H1 (cell line): ENCODE measurements around the gene KCNT1. TPM values are rescaled to one million over a fixed set of nuclear protein-coding genes. Genes with fewer than 3 reads are reported as not detected.

Source experiments
- CTCF ChIA-PET: fragments of 300-600 bp; sonication (Branson Sonifier 250); formaldehyde crosslinking; loops from one replicate; lab custom pipeline; 2021; ENCODE audit not compliant: partially characterized antibody; lab: Charles Lee
- POLR2A ChIA-PET: fragments of 300-600 bp; sonication (Branson Sonifier 250); formaldehyde crosslinking; loops from one replicate; lab custom pipeline; 2021; ENCODE audit warnings: inconsistent platforms; ENCODE audit not compliant: partially characterized antibody; lab: Charles Lee
- DNase-seq, 2 experiments: peaks; one replicate each; pipeline versions ENCODE4 v3.0.0 to v3.0.0-alpha.2; 2010 to 2022; ENCODE audit warnings: low spot score in 2 of 2, low read depth in 1 of 2, mixed read lengths in 1 of 2
- FAIRE-seq: peaks from 2 replicates; lab custom pipeline; 2011; peaks lifted over from hg19 to GRCh38; lab: Jason Lieb, UNC
- H2AFZ ChIP-seq: 2 replicates; pipeline ENCODE4 v1.8.1; 2012; ENCODE audit warnings: low read length, inconsistent platforms
- H2AK5ac ChIP-seq: 2 replicates; pipeline ENCODE4 v1.6.1; 2013; ENCODE audit warnings: low read depth, low read length
- H2BK120ac ChIP-seq: replicated peaks from 2 replicates; pipeline ENCODE3; 2013; ENCODE audit warnings: low read depth, low read length, inconsistent platforms
- H2BK12ac ChIP-seq: 2 replicates; pipeline ENCODE4 v1.6.1; 2013; ENCODE audit warnings: low read depth, low read length
- H2BK15ac ChIP-seq: 2 replicates; pipeline ENCODE4 v1.6.1; 2013; ENCODE audit warnings: low read length
- H2BK20ac ChIP-seq: 2 replicates; pipeline ENCODE4 v1.6.1; 2013; ENCODE audit warnings: low read length
- H2BK5ac ChIP-seq: 2 replicates; pipeline ENCODE4 v1.6.1; 2013; ENCODE audit warnings: low read depth, low read length
- H3K14ac ChIP-seq: 2 replicates; pipeline ENCODE4 v1.6.1; 2013; ENCODE audit warnings: inconsistent platforms; ENCODE audit not compliant: insufficient read length
- H3K18ac ChIP-seq: 2 replicates; pipeline ENCODE4 v1.6.1; 2013; ENCODE audit warnings: low read length; ENCODE audit errors: extremely low read depth
- H3K23ac ChIP-seq: 2 replicates; pipeline ENCODE4 v1.6.1; 2013; ENCODE audit warnings: inconsistent platforms; ENCODE audit not compliant: insufficient read length
- H3K23me2 ChIP-seq: 2 replicates; pipeline ENCODE4 v1.6.1; 2013; ENCODE audit warnings: low read depth, low read length
- H3K27ac ChIP-seq: 2 replicates; pipeline ENCODE4 v1.6.1; 2011; ENCODE audit warnings: low read depth, low read length, inconsistent platforms
- H3K27me3 ChIP-seq, 4 experiments: replicated peaks in 1 of 4; 1 replicate in 1 of 4; 2 replicates in 3 of 4; pipeline versions ENCODE4 v1.6.1 to v1.8.1; 2011 to 2013; ENCODE audit warnings: low read length in 3 of 4, mild to moderate bottlenecking in 3 of 4, inconsistent platforms in 2 of 4, mixed read lengths in 2 of 4, moderate library complexity in 1 of 4; ENCODE audit not compliant: control insufficient read depth in 3 of 4, insufficient read depth in 3 of 4; ENCODE audit errors: extremely low read depth in 1 of 4
- H3K36me3 ChIP-seq, 4 experiments: 2 replicates each; pipeline versions ENCODE4 v1.6.1 to v1.8.1; 2011 to 2013; ENCODE audit warnings: mild to moderate bottlenecking in 4 of 4, low read length in 3 of 4, moderate library complexity in 2 of 4, control low read depth in 1 of 4, inconsistent platforms in 1 of 4; ENCODE audit not compliant: insufficient read depth in 4 of 4, control insufficient read depth in 2 of 4
- H3K4ac ChIP-seq: replicated peaks from 2 replicates; pipeline ENCODE3; 2013; ENCODE audit warnings: low read length, low read depth, mixed read lengths, inconsistent platforms; ENCODE audit not compliant: insufficient read length
- H3K4me1 ChIP-seq, 4 experiments: replicated peaks in 1 of 4; 1 replicate in 1 of 4; 2 replicates in 3 of 4; pipeline versions ENCODE4 v1.6.1 to v1.8.1; 2011 to 2013; ENCODE audit warnings: low read length in 3 of 4, inconsistent platforms in 2 of 4, mixed read lengths in 1 of 4; ENCODE audit not compliant: insufficient read depth in 4 of 4, control insufficient read depth in 3 of 4
- H3K4me2 ChIP-seq, 2 experiments: 2 replicates each; pipeline versions ENCODE4 v1.6.1 to v1.8.1; 2011 to 2013; ENCODE audit warnings: low read depth in 2 of 2, low read length in 2 of 2, control low read depth in 1 of 2, inconsistent platforms in 1 of 2, mild to moderate bottlenecking in 1 of 2; ENCODE audit not compliant: insufficient read depth in 1 of 2
- H3K4me3 ChIP-seq, 4 experiments: fragments of 200-600, 300-600 bp in 1 of 4; sonication (generic), shearing (Covaris generic), sonication (Bioruptor Twin) in 1 of 4; 2 replicates each; pipeline versions ENCODE4 v1.5.1 to v1.8.1; 2011 to 2016; ENCODE audit warnings: low read length in 4 of 4, low read depth in 3 of 4, control low read depth in 2 of 4, inconsistent platforms in 2 of 4, mild to moderate bottlenecking in 2 of 4, mixed read lengths in 1 of 4, moderate library complexity in 1 of 4; ENCODE audit not compliant: insufficient read depth in 2 of 4; ENCODE audit errors: extremely low read depth in 1 of 4
- H3K56ac ChIP-seq: replicated peaks from 2 replicates; pipeline ENCODE3; 2013; ENCODE audit warnings: low read depth, mild to moderate bottlenecking, mixed read lengths, low read length, inconsistent platforms; ENCODE audit not compliant: insufficient read length
- H3K79me1 ChIP-seq: 2 replicates; pipeline ENCODE4 v1.6.1; 2013; ENCODE audit warnings: low read depth, low read length, control low read depth
- H3K79me2 ChIP-seq, 2 experiments: 2 replicates each; pipeline versions ENCODE4 v1.6.1 to v1.8.1; 2012 to 2013; ENCODE audit warnings: low read length in 2 of 2, mild to moderate bottlenecking in 2 of 2, inconsistent platforms in 1 of 2; ENCODE audit not compliant: insufficient read depth in 2 of 2, control insufficient read depth in 1 of 2
- H3K9ac ChIP-seq, 4 experiments: replicated peaks in 1 of 4; 1 replicate in 1 of 4; 2 replicates in 3 of 4; pipeline versions ENCODE4 v1.6.1 to v1.8.1; 2011 to 2013; ENCODE audit warnings: low read depth in 3 of 4, low read length in 3 of 4, control low read depth in 2 of 4, mild to moderate bottlenecking in 2 of 4, moderate library complexity in 2 of 4, inconsistent platforms in 1 of 4; ENCODE audit errors: extremely low read depth in 1 of 4
- H3K9me3 ChIP-seq, 2 experiments: 2 replicates each; pipeline versions ENCODE4 v1.6.1 to v1.8.1; 2012 to 2013; ENCODE audit warnings: mild to moderate bottlenecking in 2 of 2, moderate library complexity in 2 of 2, control low read depth in 1 of 2, inconsistent platforms in 1 of 2, low read depth in 1 of 2, low read length in 1 of 2, mixed read lengths in 1 of 2; ENCODE audit not compliant: insufficient read depth in 2 of 2
- H4K20me1 ChIP-seq, 2 experiments: replicated peaks in 1 of 2; 2 replicates each; pipeline versions ENCODE3 to v1.8.1; 2011 to 2013; ENCODE audit warnings: inconsistent platforms in 2 of 2, low read length in 2 of 2, mild to moderate bottlenecking in 1 of 2; ENCODE audit not compliant: insufficient read depth in 2 of 2, control insufficient read depth in 1 of 2
- H4K5ac ChIP-seq: 2 replicates; pipeline ENCODE4 v1.6.1; 2013; ENCODE audit warnings: low read length, low read depth, mixed read lengths, inconsistent platforms; ENCODE audit not compliant: insufficient read length
- H4K8ac ChIP-seq: 2 replicates; pipeline ENCODE4 v1.8.0; 2013; ENCODE audit warnings: mild to moderate bottlenecking, moderate library complexity, low read length, inconsistent platforms; ENCODE audit not compliant: insufficient read depth; ENCODE audit errors: extremely low read depth
- H4K91ac ChIP-seq: replicated peaks from 2 replicates; pipeline ENCODE3; 2013; ENCODE audit warnings: low read length, mixed read lengths, inconsistent platforms; ENCODE audit not compliant: insufficient read length
- CBX8 ChIP-seq: fragments of 300-800, 300-1000 bp; sonication (generic); IDR thresholded peaks from 2 replicates; pipeline ENCODE4 v1.7.1; 2016; ENCODE audit warnings: low read depth, low read length, borderline replicate concordance
- HDAC2 ChIP-seq, 2 experiments: fragments of 300-600 bp in 1 of 2; sonication (generic) in 1 of 2; IDR thresholded peaks; 2 replicates each; pipeline ENCODE4 v1.6.1; 2011 to 2012; ENCODE audit warnings: low read depth in 2 of 2, low read length in 2 of 2, mild to moderate bottlenecking in 2 of 2, moderate library complexity in 2 of 2, borderline replicate concordance in 1 of 2, inconsistent platforms in 1 of 2
- MAX ChIP-seq: IDR thresholded peaks from 2 replicates; pipeline ENCODE4 v1.6.1; 2012; ENCODE audit warnings: inconsistent platforms
- NANOG ChIP-seq: IDR thresholded peaks from 2 replicates; pipeline ENCODE4 v1.6.1; 2011; ENCODE audit warnings: low read length, low read depth, mild to moderate bottlenecking, inconsistent platforms; ENCODE audit not compliant: insufficient read depth, poor library complexity, severe bottlenecking
- PHF8 ChIP-seq: fragments of 200-600 bp; sonication (generic); conservative IDR thresholded peaks from 2 replicates; pipeline ENCODE4 v1.7.1; 2012; ENCODE audit warnings: low read depth, mild to moderate bottlenecking, inconsistent platforms, low read length, moderate library complexity
- POLR2A ChIP-seq, 2 experiments: IDR thresholded peaks; 1 replicate in 1 of 2; 2 replicates in 1 of 2; pipeline ENCODE4 v1.6.1; 2011; ENCODE audit warnings: low read depth in 2 of 2, low read length in 2 of 2, mild to moderate bottlenecking in 2 of 2; ENCODE audit errors: control extremely low read depth in 1 of 2
- RNF2 ChIP-seq: fragments of 200-900, 300-1000 bp; sonication (generic); IDR thresholded peaks from 2 replicates; pipeline ENCODE4 v1.7.1; 2016; ENCODE audit warnings: borderline replicate concordance, low read depth, mild to moderate bottlenecking, antibody characterized with exemption, low read length; ENCODE audit not compliant: poor library complexity, severe bottlenecking; ENCODE audit errors: missing control alignments
- SAP30 ChIP-seq: fragments of 300-600 bp; sonication (generic); IDR thresholded peaks from 2 replicates; pipeline ENCODE4 v1.7.1; 2012; ENCODE audit warnings: low read length, moderate library complexity, mild to moderate bottlenecking, inconsistent platforms; ENCODE audit not compliant: insufficient read depth, insufficient replicate concordance
- TAF7 ChIP-seq: optimal IDR thresholded peaks from 2 replicates; pipeline ENCODE3; 2011; ENCODE audit warnings: low read depth, mild to moderate bottlenecking, inconsistent platforms, low read length, moderate library complexity, borderline replicate concordance
- TEAD4 ChIP-seq: IDR thresholded peaks from 2 replicates; pipeline ENCODE4 v1.6.1; 2012; ENCODE audit warnings: low read depth, low read length, inconsistent platforms, mixed read lengths
- ZNF274 ChIP-seq: IDR thresholded peaks from 2 replicates; pipeline ENCODE4 v1.7.0; 2012; ENCODE audit warnings: low read length, borderline replicate concordance; ENCODE audit errors: extremely low read depth
- WGBS, 2 experiments: shearing (Covaris generic) in 1 of 2; methylation state at CpG; one replicate each; pipeline versions ENCODE4 v1.1.6 to v1.1.7; 2013 to 2015; ENCODE audit warnings: low lambda C conversion rate in 2 of 2, mixed read lengths in 2 of 2, inconsistent platforms in 1 of 2, low coverage in 1 of 2, missing lambda C conversion rate in 1 of 2; ENCODE audit not compliant: insufficient replicate concordance in 2 of 2, insufficient coverage in 1 of 2, insufficient read length in 1 of 2; ENCODE audit errors: extremely low coverage in 1 of 2, missing lambda C conversion rate in 1 of 2; 5-methylcytosine and 5-hydroxymethylcytosine counted together
- polyA plus RNA-seq, 7 experiments: library from polyadenylated mRNA; depleted of rRNA in 3 of 7; stranded (reverse) in 5 of 7; unstranded in 2 of 7; fragments of >200 nt in 5 of 7; fragments of 200-250 nt in 2 of 7; gene quantifications; 1 replicate in 5 of 7; 2 replicates in 1 of 7; 4 replicates in 1 of 7; pipeline versions ENCODE4 v1.2.1 to v1.2.3, GENCODE V29; 2011 to 2013; ENCODE audit warnings: missing spikeins in 2 of 7, mixed read lengths in 2 of 7
- total RNA-seq: library from RNA; stranded (reverse); fragmentation: NEBNext Ultra II Directional; extraction: Animal tissue kit (Norgen Biotek cat#: 25700); gene quantifications from 2 replicates; pipeline ENCODE4 v1.2.1, GENCODE V29; 2021

The KCNT1 gene
- total and polyA plus RNA-seq, 2 of the 8 experiments (the other 6 are each of a cell fraction or from before 2014, with no cell fraction given), result 0.13 to 0.20 TPM

GRCh38 chr9:135801070-135801469 lies 99.1 kb downstream of the KCNT1 start:
- H2AFZ ChIP-seq, result no peak overlapping the region
- no peak for FAIRE-seq
- H4K20me1 ChIP-seq, result peaks cover 0 to 5% of the 10 kb centered on the region in 2 experiments
- no peak overlapping the region for H2AK5ac ChIP-seq
- no peak for DNase-seq
- no peak overlapping the region for H2BK20ac ChIP-seq
- H3K56ac ChIP-seq, result no peak overlapping the region
- H3K4me2 ChIP-seq, result no peak overlapping the region
- no peak overlapping the region for H3K4ac ChIP-seq
- no peak overlapping the region for H3K18ac ChIP-seq
- H3K9ac ChIP-seq, result no peak overlapping the region
- H2BK120ac ChIP-seq, result no peak overlapping the region
- H3K4me1 ChIP-seq, result peaks cover 0 to 4% (median 0%) of the 10 kb centered on the region in 4 experiments; a peak in 1 of 7 replicates
- H3K27me3 ChIP-seq, result no peaks in the 10 kb centered on the region
- no peak overlapping the region for H3K14ac ChIP-seq
- no peak overlapping the region for H3K23ac ChIP-seq
- no peak overlapping the region for H2BK5ac ChIP-seq
- H3K27ac ChIP-seq, result no peak overlapping the region
- WGBS, 2 experiments, result 85% methylated on average over 6 of the region's 6 CpGs; no CpG with 5 or more reads in 1 of the 2 experiments
- H2BK15ac ChIP-seq, result no peak overlapping the region
- H4K91ac ChIP-seq, result no peak overlapping the region
- H3K79me1 ChIP-seq, result peaks cover 4% of the 10 kb centered on the region; the same call in 1 of the 2 replicates
- no peak overlapping the region for H4K5ac ChIP-seq
- no peak overlapping the region for H4K8ac ChIP-seq
- no peaks in the 10 kb centered on the region for H3K9me3 ChIP-seq
- H3K23me2 ChIP-seq, result no peaks in the 10 kb centered on the region
- H3K79me2 ChIP-seq, result no peaks in the 10 kb centered on the region
- CTCF ChIA-PET, result interaction anchor here (0.6 to 1.5 kb wide), 4 partner anchors 12 to 1714 kb away, joined by 3 to 5 read pairs (median 3); no protein-coding TSS in a partner anchor
- POLR2A ChIA-PET, result no interaction called here
- no peak overlapping the region for H2BK12ac ChIP-seq
- no peak overlapping the region for H3K4me3 ChIP-seq
- no peaks in the 10 kb centered on the region for H3K36me3 ChIP-seq
- TF ChIP-seq MAX (no peak), RNF2 (no peak), CBX8 (no peak), TEAD4 (no peak), PHF8 (no peak), HDAC2 (IDR thresholded peaks at IDR 0.05; ENCODE audit: borderline replicate concordance in 1 of 2, low read depth in 2 of 2, low read length in 2 of 2) (no peak), SAP30 (no peak), POLR2A (IDR thresholded peaks at IDR 0.05; ENCODE audit: control extremely low read depth in 1 of 2, low read depth in 2 of 2, low read length in 2 of 2) (no peak), TAF7 (no peak), NANOG (no peak), ZNF274 (no peak)
